ENCODE measurements around the gene CD38.

GRCh38 chr4:15794905-15795304 lies 16.8 kb downstream of the CD38 start:
- TF ChIP-seq CTCF (IDR thresholded peaks at IDR 0.05) (no peak), POLR2A (IDR thresholded peaks at IDR 0.05) (no peak)

Measured in adrenal gland (tissue), 5 donors.